HL-60 (cell line): ENCODE measurements around the gene SAMD9.

Experiments used
- DNase-seq, 2 experiments: peaks; one replicate each; pipeline ENCODE4 v3.0.0-alpha.2; 2010 to 2020; ENCODE audit warnings: low read depth in 1 of 2, low spot score in 1 of 2
- H3K27ac ChIP-seq: fragments of 250-450 bp; sonication (Bioruptor Pico); replicated peaks from 2 replicates; pipeline ENCODE4 v1.5.1; 2020; ENCODE audit warnings: mild to moderate bottlenecking, moderate library complexity
- H3K27me3 ChIP-seq: fragments of 250-450 bp; sonication (Bioruptor Pico); 2 replicates; pipeline ENCODE4 v1.5.1; 2021; ENCODE audit warnings: mild to moderate bottlenecking, moderate library complexity; ENCODE audit not compliant: insufficient read depth, poor library complexity, severe bottlenecking
- H3K4me3 ChIP-seq: replicated peaks from 2 replicates; pipeline ENCODE4 v1.5.1; 2011; ENCODE audit warnings: mild to moderate bottlenecking, control low read depth, low read length; ENCODE audit not compliant: insufficient read depth
- GABPA ChIP-seq: IDR thresholded peaks from 2 replicates; pipeline ENCODE4 v1.6.1; 2012; ENCODE audit warnings: low read depth
- POLR2AphosphoS5 ChIP-seq: IDR thresholded peaks from 2 replicates; pipeline ENCODE4 v1.6.1; 2012; ENCODE audit warnings: low read depth
- SPI1 ChIP-seq: IDR thresholded peaks from 2 replicates; pipeline ENCODE4 v1.6.1; 2012; ENCODE audit warnings: low read depth, mild to moderate bottlenecking, borderline replicate concordance
- TF ChIP-seq, protein P1 (sequence below): IDR thresholded peaks from one replicate; pipeline ENCODE4 v1.5.1; 2011; ENCODE audit warnings: low read length, control low read depth, inconsistent platforms; ENCODE audit not compliant: insufficient read depth
- TF ChIP-seq, protein P2 (sequence below): IDR thresholded peaks from 2 replicates; pipeline ENCODE4 v1.6.1; 2012; ENCODE audit warnings: low read depth; ENCODE audit not compliant: insufficient replicate concordance

Gene SAMD9

DNA sequence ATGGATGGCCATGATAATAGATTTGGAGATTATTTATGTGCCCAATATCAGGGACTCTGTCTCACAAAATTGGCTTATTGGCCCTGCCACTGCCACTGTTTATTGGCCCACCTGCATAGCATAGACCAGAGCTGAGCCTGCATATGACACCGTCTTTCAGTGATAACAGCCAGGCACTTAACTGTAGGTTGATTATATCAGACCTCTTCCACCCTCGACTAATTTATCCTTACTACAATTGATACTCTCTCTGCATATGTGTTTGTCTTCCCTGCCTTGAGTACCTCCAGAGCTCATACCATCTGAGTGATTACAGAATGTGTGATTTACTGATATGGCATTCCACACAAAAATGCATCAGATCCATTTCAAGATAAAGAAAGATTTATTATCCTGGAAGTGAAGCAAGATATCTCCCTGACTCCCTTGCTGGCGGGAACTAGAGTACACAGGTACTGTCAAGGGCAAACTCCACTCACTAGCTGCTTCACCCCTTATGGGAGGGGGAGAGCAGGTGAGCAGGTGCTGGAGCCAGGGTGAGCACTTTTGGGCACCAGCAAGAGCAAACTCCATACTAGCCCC lies 43.5 kb upstream of the SAMD9 start:
- DNase-seq = no peak
- Histone ChIP-seq H3K27ac (no peak overlapping the region), H3K4me3 (no peak overlapping the region), H3K27me3 (no peaks in the 10 kb centered on the region)
- TF ChIP-seq, protein P1, sequence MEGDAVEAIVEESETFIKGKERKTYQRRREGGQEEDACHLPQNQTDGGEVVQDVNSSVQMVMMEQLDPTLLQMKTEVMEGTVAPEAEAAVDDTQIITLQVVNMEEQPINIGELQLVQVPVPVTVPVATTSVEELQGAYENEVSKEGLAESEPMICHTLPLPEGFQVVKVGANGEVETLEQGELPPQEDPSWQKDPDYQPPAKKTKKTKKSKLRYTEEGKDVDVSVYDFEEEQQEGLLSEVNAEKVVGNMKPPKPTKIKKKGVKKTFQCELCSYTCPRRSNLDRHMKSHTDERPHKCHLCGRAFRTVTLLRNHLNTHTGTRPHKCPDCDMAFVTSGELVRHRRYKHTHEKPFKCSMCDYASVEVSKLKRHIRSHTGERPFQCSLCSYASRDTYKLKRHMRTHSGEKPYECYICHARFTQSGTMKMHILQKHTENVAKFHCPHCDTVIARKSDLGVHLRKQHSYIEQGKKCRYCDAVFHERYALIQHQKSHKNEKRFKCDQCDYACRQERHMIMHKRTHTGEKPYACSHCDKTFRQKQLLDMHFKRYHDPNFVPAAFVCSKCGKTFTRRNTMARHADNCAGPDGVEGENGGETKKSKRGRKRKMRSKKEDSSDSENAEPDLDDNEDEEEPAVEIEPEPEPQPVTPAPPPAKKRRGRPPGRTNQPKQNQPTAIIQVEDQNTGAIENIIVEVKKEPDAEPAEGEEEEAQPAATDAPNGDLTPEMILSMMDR = no peak
- no peak for TF ChIP-seq POLR2AphosphoS5
- TF ChIP-seq GABPA = no peak
- TF ChIP-seq, protein P2, sequence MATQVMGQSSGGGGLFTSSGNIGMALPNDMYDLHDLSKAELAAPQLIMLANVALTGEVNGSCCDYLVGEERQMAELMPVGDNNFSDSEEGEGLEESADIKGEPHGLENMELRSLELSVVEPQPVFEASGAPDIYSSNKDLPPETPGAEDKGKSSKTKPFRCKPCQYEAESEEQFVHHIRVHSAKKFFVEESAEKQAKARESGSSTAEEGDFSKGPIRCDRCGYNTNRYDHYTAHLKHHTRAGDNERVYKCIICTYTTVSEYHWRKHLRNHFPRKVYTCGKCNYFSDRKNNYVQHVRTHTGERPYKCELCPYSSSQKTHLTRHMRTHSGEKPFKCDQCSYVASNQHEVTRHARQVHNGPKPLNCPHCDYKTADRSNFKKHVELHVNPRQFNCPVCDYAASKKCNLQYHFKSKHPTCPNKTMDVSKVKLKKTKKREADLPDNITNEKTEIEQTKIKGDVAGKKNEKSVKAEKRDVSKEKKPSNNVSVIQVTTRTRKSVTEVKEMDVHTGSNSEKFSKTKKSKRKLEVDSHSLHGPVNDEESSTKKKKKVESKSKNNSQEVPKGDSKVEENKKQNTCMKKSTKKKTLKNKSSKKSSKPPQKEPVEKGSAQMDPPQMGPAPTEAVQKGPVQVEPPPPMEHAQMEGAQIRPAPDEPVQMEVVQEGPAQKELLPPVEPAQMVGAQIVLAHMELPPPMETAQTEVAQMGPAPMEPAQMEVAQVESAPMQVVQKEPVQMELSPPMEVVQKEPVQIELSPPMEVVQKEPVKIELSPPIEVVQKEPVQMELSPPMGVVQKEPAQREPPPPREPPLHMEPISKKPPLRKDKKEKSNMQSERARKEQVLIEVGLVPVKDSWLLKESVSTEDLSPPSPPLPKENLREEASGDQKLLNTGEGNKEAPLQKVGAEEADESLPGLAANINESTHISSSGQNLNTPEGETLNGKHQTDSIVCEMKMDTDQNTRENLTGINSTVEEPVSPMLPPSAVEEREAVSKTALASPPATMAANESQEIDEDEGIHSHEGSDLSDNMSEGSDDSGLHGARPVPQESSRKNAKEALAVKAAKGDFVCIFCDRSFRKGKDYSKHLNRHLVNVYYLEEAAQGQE = no peak
- TF ChIP-seq SPI1 = no peak

DNA sequence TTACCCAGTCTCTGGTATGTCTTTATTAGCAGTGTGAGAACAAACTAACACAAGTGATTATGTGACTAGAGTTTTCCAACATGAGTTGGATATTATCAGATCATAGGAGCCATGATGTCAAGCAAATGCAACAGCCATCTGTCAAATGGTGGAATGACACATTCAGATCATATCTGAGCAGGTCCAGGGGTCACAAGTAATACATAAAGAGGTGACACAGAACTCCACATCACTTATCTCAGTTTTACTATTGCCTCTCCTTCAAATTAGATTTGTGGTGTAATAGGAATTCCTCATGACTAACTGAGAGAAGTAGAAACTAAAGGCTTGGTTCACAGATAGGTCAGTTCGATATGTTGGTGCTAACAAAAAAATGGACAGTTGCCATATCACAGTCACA lies 42.6 kb upstream of the SAMD9 start:
- Histone ChIP-seq H3K4me3 (no peak overlapping the region), H3K27ac (no peak overlapping the region), H3K27me3 (no peaks in the 10 kb centered on the region)
- no peak for DNase-seq
- TF ChIP-seq, protein P2 = no peak
- TF ChIP-seq POLR2AphosphoS5 (no peak), GABPA (no peak), SPI1 (no peak)
- TF ChIP-seq, protein P1 = no peak

DNA sequence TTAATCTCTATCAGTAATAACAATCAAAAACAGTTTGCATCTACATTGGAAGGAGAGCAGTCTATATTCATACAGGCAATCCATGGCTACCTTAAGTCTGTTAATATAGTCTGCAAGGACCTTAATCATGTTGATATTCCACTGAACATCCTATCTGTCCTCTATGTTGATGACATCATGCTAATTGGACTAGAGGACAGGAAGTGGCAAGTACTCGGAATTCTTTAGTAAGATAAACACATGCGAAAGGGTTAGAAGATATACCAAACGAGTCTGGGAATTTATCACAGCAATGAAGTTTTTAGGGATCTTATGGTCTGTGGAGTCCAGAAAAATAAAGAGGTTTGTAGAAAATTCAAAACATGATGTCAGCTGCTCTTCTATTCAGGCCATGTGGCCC lies 41.7 kb upstream of the SAMD9 start:
- TF ChIP-seq GABPA (no peak), SPI1 (no peak), POLR2AphosphoS5 (no peak)
- TF ChIP-seq, protein P1 = no peak
- TF ChIP-seq, protein P2 = no peak

More for the DNA sequence above, 41.7 kb upstream of the SAMD9 start:
- H3K27ac ChIP-seq = no peak overlapping the region
- DNase-seq = no peak
- no peak overlapping the region for H3K4me3 ChIP-seq
- no peaks in the 10 kb centered on the region for H3K27me3 ChIP-seq
